ENCODE results near the gene CD200R1L. TPM values are rescaled to one million over a fixed set of nuclear protein-coding genes. Genes with fewer than 3 reads are reported as not detected.

The CD200R1L gene
- total RNA-seq, 2 donors from 2014 or later, result not detected

DNA sequence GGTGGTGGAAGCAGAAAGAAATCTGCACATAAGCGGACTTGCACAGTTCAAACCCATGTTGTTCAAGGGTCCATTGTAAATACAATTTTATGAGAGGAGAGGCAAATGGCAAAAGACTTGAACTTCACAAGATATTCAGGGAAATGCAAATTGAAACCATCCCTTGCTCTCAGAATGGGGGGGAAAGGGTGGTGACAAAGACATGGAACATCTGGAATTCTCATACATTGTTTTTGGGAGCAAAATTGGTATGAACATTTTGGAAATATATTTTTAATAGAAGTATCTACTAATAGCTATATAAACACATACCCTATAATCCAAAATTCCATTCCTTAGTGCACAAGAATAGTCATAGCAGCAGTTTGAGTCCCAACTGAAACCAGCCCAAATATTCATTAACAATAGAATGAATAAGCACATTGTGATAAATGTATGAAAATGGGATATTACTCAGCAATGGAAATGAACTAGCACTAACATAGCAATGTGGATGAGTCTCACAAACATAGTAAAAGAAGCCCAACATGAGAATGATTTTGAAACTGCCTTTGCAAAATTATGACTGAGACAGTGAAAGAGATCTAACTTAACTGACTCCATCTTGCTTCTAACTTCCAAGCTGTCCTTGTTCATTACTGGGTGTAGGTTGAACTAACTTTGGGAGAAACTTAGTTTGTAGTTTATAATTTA, 77.2 kb downstream of the CD200R1L start:
- Histone ChIP-seq H3K27ac (no peak overlapping the region), H3K4me1 (no peaks in the 10 kb centered on the region), H3K36me3 (replicated peaks in 1 of 2; ENCODE audit: insufficient read depth in 1 of 2, low read depth in 2 of 2) (no peaks in the 10 kb centered on the region), H3K9me3 (no peaks in the 10 kb centered on the region), H3K27me3 (no peaks in the 10 kb centered on the region), H3K4me3 (no peak overlapping the region)
- intact Hi-C loops (cut with DNase I), result no loop called here
- DNase-seq (no peak), ATAC-seq (no peak)
- TF ChIP-seq POLR2A (IDR thresholded peaks at IDR 0.05), result no peak
- TF ChIP-seq, protein P1, sequence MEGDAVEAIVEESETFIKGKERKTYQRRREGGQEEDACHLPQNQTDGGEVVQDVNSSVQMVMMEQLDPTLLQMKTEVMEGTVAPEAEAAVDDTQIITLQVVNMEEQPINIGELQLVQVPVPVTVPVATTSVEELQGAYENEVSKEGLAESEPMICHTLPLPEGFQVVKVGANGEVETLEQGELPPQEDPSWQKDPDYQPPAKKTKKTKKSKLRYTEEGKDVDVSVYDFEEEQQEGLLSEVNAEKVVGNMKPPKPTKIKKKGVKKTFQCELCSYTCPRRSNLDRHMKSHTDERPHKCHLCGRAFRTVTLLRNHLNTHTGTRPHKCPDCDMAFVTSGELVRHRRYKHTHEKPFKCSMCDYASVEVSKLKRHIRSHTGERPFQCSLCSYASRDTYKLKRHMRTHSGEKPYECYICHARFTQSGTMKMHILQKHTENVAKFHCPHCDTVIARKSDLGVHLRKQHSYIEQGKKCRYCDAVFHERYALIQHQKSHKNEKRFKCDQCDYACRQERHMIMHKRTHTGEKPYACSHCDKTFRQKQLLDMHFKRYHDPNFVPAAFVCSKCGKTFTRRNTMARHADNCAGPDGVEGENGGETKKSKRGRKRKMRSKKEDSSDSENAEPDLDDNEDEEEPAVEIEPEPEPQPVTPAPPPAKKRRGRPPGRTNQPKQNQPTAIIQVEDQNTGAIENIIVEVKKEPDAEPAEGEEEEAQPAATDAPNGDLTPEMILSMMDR (IDR thresholded peaks at IDR 0.05), result no peak
- 58 to 78% methylated on average over 1 of the region's 1 CpG for WGBS, 2 donors

DNA sequence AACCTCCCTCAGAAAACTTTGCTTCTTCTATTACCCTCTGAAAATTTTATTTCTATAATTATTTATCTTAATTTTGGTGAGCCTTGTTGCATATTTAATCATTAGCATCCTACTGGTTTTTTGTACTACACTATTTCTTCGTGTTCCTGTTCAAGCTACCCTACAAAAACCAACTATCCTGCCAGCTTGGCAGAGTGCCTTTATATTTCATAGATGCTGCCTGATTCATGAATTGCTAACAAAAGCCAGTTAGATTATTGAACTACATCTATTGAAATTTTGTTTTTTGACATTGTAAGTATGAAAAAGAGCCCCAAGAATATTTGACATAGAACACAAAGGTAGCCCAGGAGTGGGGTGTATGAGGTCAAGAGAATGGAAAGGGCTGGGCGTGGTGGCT, 78.9 kb downstream of the CD200R1L start:
- WGBS, 2 donors, result 63 to 68% methylated on average over 2 of the region's 2 CpGs
- TF ChIP-seq, protein P1 (IDR thresholded peaks at IDR 0.05), result no peak
- no peak for TF ChIP-seq POLR2A (IDR thresholded peaks at IDR 0.05)

GRCh38 chr3:112767177-112767576, 79.5 kb downstream of the CD200R1L start:
- no peaks in the 10 kb centered on the region for H3K27me3 ChIP-seq
- no peaks in the 10 kb centered on the region for H3K9me3 ChIP-seq
- WGBS, 2 donors, result 54 to 78% methylated on average over 2 of the region's 2 CpGs
- ATAC-seq, result no peak
- no peaks in the 10 kb centered on the region for H3K4me1 ChIP-seq
- no peak overlapping the region for H3K27ac ChIP-seq
- no peaks in the 10 kb centered on the region for H3K36me3 ChIP-seq (replicated peaks in 1 of 2; ENCODE audit: insufficient read depth in 1 of 2, low read depth in 2 of 2)
- intact Hi-C loops (cut with DNase I), result no loop called here
- no peak overlapping the region for H3K4me3 ChIP-seq
- peak in 1 of 4 donors; percentile 40 for DNase-seq
- no peak for TF ChIP-seq POLR2A (IDR thresholded peaks at IDR 0.05)
- TF ChIP-seq, protein P1 (IDR thresholded peaks at IDR 0.05), result no peak

More for the DNA sequence above, 78.9 kb downstream of the CD200R1L start:
- ATAC-seq (no peak), DNase-seq (no peak)
- intact Hi-C loops (cut with DNase I), result no loop called here
- Histone ChIP-seq H3K9me3 (no peaks in the 10 kb centered on the region), H3K36me3 (replicated peaks in 1 of 2; ENCODE audit: insufficient read depth in 1 of 2, low read depth in 2 of 2) (no peaks in the 10 kb centered on the region), H3K4me1 (no peaks in the 10 kb centered on the region), H3K4me3 (no peak overlapping the region), H3K27ac (no peak overlapping the region), H3K27me3 (no peaks in the 10 kb centered on the region)

Other genes with a start within 250 kb of the CD200R1L start
- gene CCDC80, start 205.7 kb downstream of the CD200R1L start, total RNA-seq, result 10 to 100 TPM; 17.4 to 25.1 TPM
- 1 to 10 TPM in 1 of 2 donors, not detected in 1; 1.8 TPM for gene CD200R1, start 128.2 kb upstream of the CD200R1L start, total RNA-seq
- gene GTPBP8, start 144.1 kb upstream of the CD200R1L start, total RNA-seq, result 10 to 100 TPM; 10.6 to 13.2 TPM

All from body of pancreas (tissue), 4 donors.